GM12878 (cell line): ENCODE measurements around the gene PRKAG2. TPM values are rescaled to one million over a fixed set of nuclear protein-coding genes. Genes with fewer than 3 reads are reported as not detected.

Experiments
- ATAC-seq: fragments of 200-7000 bp; cut with Tn5 transposase; 3 replicates; pipeline ENCODE4 v1.9.1; 2020; ENCODE audit warnings: mild to moderate bottlenecking, moderate library complexity
- BruUV-seq: library from RNA; stranded (reverse); fragments of 400-500 nt; replicated peaks from 2 replicates; lab custom pipeline; 2021; lab: Mats Ljungman, UMichigan
- CTCF ChIA-PET: fragments of 300-600 bp; sonication (Branson Sonifier 250); formaldehyde crosslinking; extraction: SDS; loops from one replicate; lab custom pipeline; 2021; ENCODE audit warnings: inconsistent platforms; lab: Yijun Ruan, JAX
- POLR2A ChIA-PET: fragments of 350-600 bp; formaldehyde crosslinking; extraction: SDS; loops from one replicate; lab custom pipeline; 2021; ENCODE audit warnings: inconsistent platforms; lab: Charles Lee
- RAD21 ChIA-PET: fragments of 300-600 bp; sonication (Branson Sonifier 250); formaldehyde crosslinking; loops from one replicate; lab custom pipeline; 2023; ENCODE audit warnings: antibody characterized with exemption; ENCODE audit not compliant: unreplicated experiment; lab: Charles Lee
- SMC1A ChIA-PET: fragments of 300-600 bp; sonication (Branson Sonifier 250); formaldehyde crosslinking; loops from one replicate; lab custom pipeline; 2023; ENCODE audit not compliant: unreplicated experiment, uncharacterized antibody; lab: Charles Lee
- DNase-seq: peaks from one replicate; pipeline ENCODE4 v3.0.0-alpha.2; 2011; ENCODE audit warnings: low read depth, low spot score
- FAIRE-seq: peaks from 3 replicates; lab custom pipeline; 2011; peaks lifted over from hg19 to GRCh38; lab: Jason Lieb, UNC
- H2AFZ ChIP-seq: 2 replicates; pipeline ENCODE4 v1.6.0; 2011; ENCODE audit warnings: low read depth, low read length, control low read depth; ENCODE audit not compliant: control insufficient read depth
- H3K27ac ChIP-seq: 2 replicates; pipeline ENCODE4 v1.5.1; 2011; ENCODE audit warnings: control low read depth; ENCODE audit not compliant: control insufficient read depth, insufficient read depth
- H3K27me3 ChIP-seq, 2 experiments: replicated peaks in 1 of 2; 2 replicates each; pipeline versions ENCODE4 v1.6.0 to v1.6.1; 2011; ENCODE audit warnings: low read length in 1 of 2; ENCODE audit not compliant: control insufficient read depth in 2 of 2, insufficient read depth in 2 of 2
- H3K36me3 ChIP-seq, 2 experiments: 2 replicates each; pipeline ENCODE4 v1.5.1; 2011; ENCODE audit warnings: low read length in 1 of 2; ENCODE audit not compliant: control insufficient read depth in 2 of 2, insufficient read depth in 2 of 2
- H3K4me1 ChIP-seq: 2 replicates; pipeline ENCODE4 v1.6.1; 2011; ENCODE audit warnings: mild to moderate bottlenecking, low read length, moderate library complexity, mixed read lengths; ENCODE audit not compliant: control insufficient read depth, insufficient read depth
- H3K4me2 ChIP-seq: 2 replicates; pipeline ENCODE4 v1.6.0; 2011; ENCODE audit warnings: control low read depth; ENCODE audit not compliant: control insufficient read depth, insufficient read depth
- H3K4me3 ChIP-seq: fragments of 200-600 bp; sonication (generic); 2 replicates; pipeline ENCODE4 v1.5.1; 2016
- H3K79me2 ChIP-seq: 2 replicates; pipeline ENCODE4 v1.6.0; 2011; ENCODE audit warnings: low read length; ENCODE audit not compliant: control insufficient read depth, insufficient read depth
- H3K9ac ChIP-seq: 2 replicates; pipeline ENCODE4 v1.8.0; 2011; ENCODE audit warnings: low read length, control low read depth, mixed read lengths; ENCODE audit not compliant: control insufficient read depth, insufficient read depth
- H3K9me3 ChIP-seq: replicated peaks from 3 replicates; pipeline ENCODE4 v1.5.1; 2011; ENCODE audit warnings: mild to moderate bottlenecking, low read length; ENCODE audit not compliant: control insufficient read depth, insufficient read depth
- H4K20me1 ChIP-seq: 2 replicates; pipeline ENCODE4 v1.6.0; 2011; ENCODE audit not compliant: control insufficient read depth, insufficient read depth
- ATF7 ChIP-seq: fragments of 450-650 bp; IDR thresholded peaks from 2 replicates; pipeline ENCODE4 v1.6.1; 2016; ENCODE audit warnings: low read depth, mild to moderate bottlenecking
- BCL11A ChIP-seq: IDR thresholded peaks from 2 replicates; pipeline ENCODE4 v1.6.1; 2011; ENCODE audit warnings: low read depth, low read length
- CBX3 ChIP-seq: fragments of 200-600 bp; sonication (generic); IDR thresholded peaks from 2 replicates; pipeline ENCODE4 v1.6.1; 2016; ENCODE audit warnings: low read depth, borderline replicate concordance
- FOXK2 ChIP-seq: fragments of 450-650 bp; IDR thresholded peaks from 2 replicates; pipeline ENCODE4 v1.6.1; 2017; ENCODE audit warnings: mild to moderate bottlenecking, moderate library complexity
- GATAD2B ChIP-seq: fragments of 450-650 bp; conservative IDR thresholded peaks from 2 replicates; pipeline ENCODE4 v1.6.1; 2017; ENCODE audit warnings: low read depth, mild to moderate bottlenecking, moderate library complexity
- HDGF ChIP-seq: fragments of 450-650 bp; IDR thresholded peaks from 2 replicates; pipeline ENCODE4 v1.6.1; 2016; ENCODE audit warnings: antibody characterized with exemption
- IRF4 ChIP-seq: IDR thresholded peaks from 2 replicates; pipeline ENCODE4 v1.6.1; 2011; ENCODE audit warnings: low read depth, low read length
- MTA2 ChIP-seq: fragments of 450-650 bp; IDR thresholded peaks from 2 replicates; pipeline ENCODE4 v1.6.1; 2016; ENCODE audit warnings: low read depth, mild to moderate bottlenecking, moderate library complexity
- MXI1 ChIP-seq: fragments of 150-350 bp; IDR thresholded peaks from 2 replicates; pipeline ENCODE4 v1.6.1; 2011; ENCODE audit warnings: low read depth, mild to moderate bottlenecking, inconsistent platforms, low read length, improper control_type of control experiment
- POLR2AphosphoS5 ChIP-seq: IDR thresholded peaks from 2 replicates; pipeline ENCODE4 v1.6.1; 2011; ENCODE audit warnings: mild to moderate bottlenecking, low read length, inconsistent platforms
- RFX5 ChIP-seq: IDR thresholded peaks from 2 replicates; pipeline ENCODE4 v1.6.1; 2011; ENCODE audit warnings: low read depth, low read length, improper control_type of control experiment
- SMARCA5 ChIP-seq: fragments of 450-650 bp; IDR thresholded peaks from 2 replicates; pipeline ENCODE4 v1.6.1; 2017; ENCODE audit warnings: mild to moderate bottlenecking
- SP1 ChIP-seq: IDR thresholded peaks from one replicate; pipeline ENCODE4 v1.6.1; 2011; ENCODE audit warnings: low read depth, low read length
- SUPT20H ChIP-seq: IDR thresholded peaks from 2 replicates; pipeline ENCODE4 v1.6.1; 2011; ENCODE audit warnings: low read depth, mild to moderate bottlenecking, low read length, moderate library complexity, borderline replicate concordance; ENCODE audit not compliant: control insufficient read depth
- TAF1 ChIP-seq: IDR thresholded peaks from 2 replicates; pipeline ENCODE4 v1.6.1; 2011; ENCODE audit warnings: mild to moderate bottlenecking, low read depth, low read length, borderline replicate concordance
- TARDBP ChIP-seq: IDR thresholded peaks from 2 replicates; pipeline ENCODE4 v1.6.1; 2016; ENCODE audit warnings: borderline replicate concordance
- TCF7 ChIP-seq: IDR thresholded peaks from 2 replicates; pipeline ENCODE4 v1.6.1; 2014; ENCODE audit warnings: antibody characterized with exemption, borderline replicate concordance
- WGBS: methylation state at CpG from one replicate; pipeline ENCODE4 v1.1.6; 2016; ENCODE audit warnings: low lambda C conversion rate; ENCODE audit not compliant: insufficient replicate concordance, insufficient coverage; ENCODE audit errors: missing lambda C conversion rate; 5-methylcytosine and 5-hydroxymethylcytosine counted together
- in situ Hi-C: fragments of 300-500 bp; cut with MboI; formaldehyde crosslinking; loops from 9 replicates; pipeline ENCODE4 v1.14.3; 2018; ENCODE audit warnings: mixed read lengths
- intact Hi-C: fragments of 100-400 bp; cut with micrococcal nuclease; formaldehyde crosslinking; loops from one replicate; pipeline ENCODE4 v1.14.2; 2022; ENCODE audit not compliant: unreplicated experiment
- polyA plus RNA-seq, 11 experiments: library from polyadenylated mRNA; depleted of rRNA in 4 of 11; unstranded in 6 of 11; stranded (reverse) in 5 of 11; fragments of >200 nt; fragmentation: Nextera tagmentation in 4 of 11; fragmentation: Illumina TruSeq in 1 of 11; extraction: Ambion mirVana in 4 of 11; extraction: Trizol in 1 of 11; gene quantifications; 1 replicate in 1 of 11; 2 replicates in 10 of 11; pipeline versions ENCODE4 v1.2.1 to v1.2.3, GENCODE V29; 2011 to 2016; ENCODE audit warnings: inconsistent platforms in 2 of 11, missing spikeins in 2 of 11, low read depth in 1 of 11
- total RNA-seq, 4 experiments: library from RNA; depleted of rRNA in 3 of 4; stranded (reverse); fragments of >200 nt in 3 of 4; fragmentation: Illumina TruSeq in 1 of 4; extraction: Trizol in 1 of 4; gene quantifications; 2 replicates each; pipeline versions ENCODE4 v1.2.1 to v1.2.3, GENCODE V29; 2013 to 2021
- TF ChIP-seq, protein P1 (sequence below): fragments of 450-650 bp; IDR thresholded peaks from 2 replicates; pipeline ENCODE4 v1.6.1; 2017; ENCODE audit warnings: mild to moderate bottlenecking, moderate library complexity
- TF ChIP-seq, protein P2 (sequence below): IDR thresholded peaks from 2 replicates; pipeline ENCODE4 v1.6.1; 2012; ENCODE audit warnings: low read depth, low read length, improper control_type of control experiment
- TF ChIP-seq, protein P3 (sequence below): fragments of 450-650 bp; IDR thresholded peaks from 2 replicates; pipeline ENCODE4 v1.6.1; 2017; ENCODE audit warnings: low read depth, mild to moderate bottlenecking, moderate library complexity

Gene PRKAG2
- total and polyA plus RNA-seq, 10 of the 15 experiments (the other 5 are each of a cell fraction or from before 2014, with no cell fraction given) = 3.4 to 8.9 (median 6.8) TPM

DNA sequence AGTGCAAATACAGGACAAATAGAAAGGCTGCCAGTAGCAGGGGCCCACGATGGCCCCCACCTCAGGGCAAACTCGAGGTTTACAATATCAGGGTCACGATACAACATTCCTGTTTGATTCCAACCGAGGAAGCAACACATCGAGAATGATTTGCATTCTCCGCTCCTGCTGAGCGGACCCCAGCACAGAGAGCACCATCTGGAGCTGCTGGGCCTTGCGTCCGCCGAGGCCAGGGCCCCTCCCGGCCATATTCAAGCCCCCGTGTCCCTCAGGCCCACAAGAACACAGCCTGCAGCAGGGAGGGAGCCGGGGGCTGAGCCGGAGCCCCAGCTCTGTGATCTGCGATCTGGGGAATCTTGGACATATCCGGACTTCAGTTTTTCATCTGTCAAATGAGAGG lies 84.3 kb downstream of the PRKAG2 start (continued):
- TF ChIP-seq SP1 (no peak), RFX5 (no peak), TAF1 (no peak), TCF7 (no peak), SMARCA5 (no peak)

DNA sequence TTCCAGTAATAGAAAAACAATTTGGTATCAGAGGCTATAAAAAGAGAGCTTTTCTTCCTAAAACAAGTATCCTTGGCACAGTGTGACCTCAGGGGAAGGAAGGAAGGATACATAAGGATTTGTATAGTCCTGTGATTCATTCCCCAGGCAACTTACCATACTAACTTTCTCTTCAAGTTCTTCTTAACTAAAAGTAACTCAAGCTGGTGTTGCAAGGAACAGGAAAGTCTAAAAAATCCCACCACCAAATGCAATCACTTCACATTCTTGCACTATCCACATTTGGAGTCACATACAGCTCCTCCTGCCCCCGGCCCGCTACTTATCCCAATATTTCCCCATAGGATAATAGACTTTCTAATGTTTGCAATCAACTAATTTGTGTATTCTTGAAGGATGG lies 84.8 kb downstream of the PRKAG2 start:
- no peak overlapping the region for H3K27ac ChIP-seq
- H3K27me3 ChIP-seq = no peaks in the 10 kb centered on the region
- CTCF ChIA-PET = interaction anchor here (0.6 kb wide), 1 partner anchor 982 kb away, joined by 3 read pairs; no protein-coding TSS in a partner anchor
- no peak overlapping the region for H2AFZ ChIP-seq
- intact Hi-C loops (no loop called here), in situ Hi-C loops (no loop called here)
- H3K4me1 ChIP-seq = no peaks in the 10 kb centered on the region; the same call in 1 of the 2 replicates
- no peaks in the 10 kb centered on the region for H4K20me1 ChIP-seq
- H3K9ac ChIP-seq = no peak overlapping the region
- no TSS peak for BruUV-seq
- H3K9me3 ChIP-seq = no peaks in the 10 kb centered on the region
- no peaks in the 10 kb centered on the region for H3K36me3 ChIP-seq
- SMC1A ChIA-PET = no interaction called here
- FAIRE-seq (no peak), ATAC-seq (no peak), DNase-seq (no peak)
- H3K4me3 ChIP-seq = no peak overlapping the region
- POLR2A ChIA-PET = no interaction called here
- H3K79me2 ChIP-seq = no peaks in the 10 kb centered on the region
- TF ChIP-seq, protein P1, sequence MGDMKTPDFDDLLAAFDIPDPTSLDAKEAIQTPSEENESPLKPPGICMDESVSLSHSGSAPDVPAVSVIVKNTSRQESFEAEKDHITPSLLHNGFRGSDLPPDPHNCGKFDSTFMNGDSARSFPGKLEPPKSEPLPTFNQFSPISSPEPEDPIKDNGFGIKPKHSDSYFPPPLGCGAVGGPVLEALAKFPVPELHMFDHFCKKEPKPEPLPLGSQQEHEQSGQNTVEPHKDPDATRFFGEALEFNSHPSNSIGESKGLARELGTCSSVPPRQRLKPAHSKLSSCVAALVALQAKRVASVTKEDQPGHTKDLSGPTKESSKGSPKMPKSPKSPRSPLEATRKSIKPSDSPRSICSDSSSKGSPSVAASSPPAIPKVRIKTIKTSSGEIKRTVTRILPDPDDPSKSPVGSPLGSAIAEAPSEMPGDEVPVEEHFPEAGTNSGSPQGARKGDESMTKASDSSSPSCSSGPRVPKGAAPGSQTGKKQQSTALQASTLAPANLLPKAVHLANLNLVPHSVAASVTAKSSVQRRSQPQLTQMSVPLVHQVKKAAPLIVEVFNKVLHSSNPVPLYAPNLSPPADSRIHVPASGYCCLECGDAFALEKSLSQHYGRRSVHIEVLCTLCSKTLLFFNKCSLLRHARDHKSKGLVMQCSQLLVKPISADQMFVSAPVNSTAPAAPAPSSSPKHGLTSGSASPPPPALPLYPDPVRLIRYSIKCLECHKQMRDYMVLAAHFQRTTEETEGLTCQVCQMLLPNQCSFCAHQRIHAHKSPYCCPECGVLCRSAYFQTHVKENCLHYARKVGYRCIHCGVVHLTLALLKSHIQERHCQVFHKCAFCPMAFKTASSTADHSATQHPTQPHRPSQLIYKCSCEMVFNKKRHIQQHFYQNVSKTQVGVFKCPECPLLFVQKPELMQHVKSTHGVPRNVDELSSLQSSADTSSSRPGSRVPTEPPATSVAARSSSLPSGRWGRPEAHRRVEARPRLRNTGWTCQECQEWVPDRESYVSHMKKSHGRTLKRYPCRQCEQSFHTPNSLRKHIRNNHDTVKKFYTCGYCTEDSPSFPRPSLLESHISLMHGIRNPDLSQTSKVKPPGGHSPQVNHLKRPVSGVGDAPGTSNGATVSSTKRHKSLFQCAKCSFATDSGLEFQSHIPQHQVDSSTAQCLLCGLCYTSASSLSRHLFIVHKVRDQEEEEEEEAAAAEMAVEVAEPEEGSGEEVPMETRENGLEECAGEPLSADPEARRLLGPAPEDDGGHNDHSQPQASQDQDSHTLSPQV = no peak
- no peak for TF ChIP-seq POLR2AphosphoS5
- TF ChIP-seq MXI1 = no peak
- TF ChIP-seq ATF7 = no peak
- TF ChIP-seq BCL11A = no peak
- TF ChIP-seq MTA2 = no peak
- no peak for TF ChIP-seq IRF4
- no peak for TF ChIP-seq SUPT20H
- no peak for TF ChIP-seq GATAD2B
- TF ChIP-seq CBX3 = no peak
- TF ChIP-seq, protein P2, sequence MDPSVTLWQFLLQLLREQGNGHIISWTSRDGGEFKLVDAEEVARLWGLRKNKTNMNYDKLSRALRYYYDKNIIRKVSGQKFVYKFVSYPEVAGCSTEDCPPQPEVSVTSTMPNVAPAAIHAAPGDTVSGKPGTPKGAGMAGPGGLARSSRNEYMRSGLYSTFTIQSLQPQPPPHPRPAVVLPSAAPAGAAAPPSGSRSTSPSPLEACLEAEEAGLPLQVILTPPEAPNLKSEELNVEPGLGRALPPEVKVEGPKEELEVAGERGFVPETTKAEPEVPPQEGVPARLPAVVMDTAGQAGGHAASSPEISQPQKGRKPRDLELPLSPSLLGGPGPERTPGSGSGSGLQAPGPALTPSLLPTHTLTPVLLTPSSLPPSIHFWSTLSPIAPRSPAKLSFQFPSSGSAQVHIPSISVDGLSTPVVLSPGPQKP = no peak
- TF ChIP-seq, protein P3, sequence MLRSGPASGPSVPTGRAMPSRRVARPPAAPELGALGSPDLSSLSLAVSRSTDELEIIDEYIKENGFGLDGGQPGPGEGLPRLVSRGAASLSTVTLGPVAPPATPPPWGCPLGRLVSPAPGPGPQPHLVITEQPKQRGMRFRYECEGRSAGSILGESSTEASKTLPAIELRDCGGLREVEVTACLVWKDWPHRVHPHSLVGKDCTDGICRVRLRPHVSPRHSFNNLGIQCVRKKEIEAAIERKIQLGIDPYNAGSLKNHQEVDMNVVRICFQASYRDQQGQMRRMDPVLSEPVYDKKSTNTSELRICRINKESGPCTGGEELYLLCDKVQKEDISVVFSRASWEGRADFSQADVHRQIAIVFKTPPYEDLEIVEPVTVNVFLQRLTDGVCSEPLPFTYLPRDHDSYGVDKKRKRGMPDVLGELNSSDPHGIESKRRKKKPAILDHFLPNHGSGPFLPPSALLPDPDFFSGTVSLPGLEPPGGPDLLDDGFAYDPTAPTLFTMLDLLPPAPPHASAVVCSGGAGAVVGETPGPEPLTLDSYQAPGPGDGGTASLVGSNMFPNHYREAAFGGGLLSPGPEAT = no peak
- TF ChIP-seq HDGF = no peak
- no peak for TF ChIP-seq SP1
- no peak for TF ChIP-seq TARDBP
- no peak for TF ChIP-seq FOXK2
- no peak overlapping the region for H3K4me2 ChIP-seq
- RAD21 ChIA-PET = interaction anchor here (0.6 kb wide), 1 partner anchor 343 kb away, joined by 3 read pairs; no protein-coding TSS in a partner anchor
- WGBS = 95% methylated on average over 2 of the region's 2 CpGs
